ENCODE measurements around the gene GINS3.

Gene GINS3

GRCh38 chr16:58419241-58419990 lies 27.1 kb downstream of the GINS3 start:
- Histone ChIP-seq H3K4me1 (ENCODE audit: control insufficient read depth, insufficient read depth, low read length) (peaks cover 2% of the 10 kb centered on the region; the same call in 1 of the 2 replicates), H3K4me3 (ENCODE audit: low read depth, low read length) (no peak overlapping the region), H3K9me3 (ENCODE audit: control insufficient read depth, insufficient read depth, low read depth, low read length) (no peaks in the 10 kb centered on the region), H3K36me3 (ENCODE audit: control insufficient read depth in 2 of 2, insufficient read depth in 1 of 2, low read length in 2 of 2) (no peaks in the 10 kb centered on the region), H3K27ac (ENCODE audit: extremely low read depth, low read depth, low read length) (no peak overlapping the region)
- ChIA-PET CTCF (interaction anchor here (1.1 kb wide), 1 partner anchor 76 kb away, joined by 4 read pairs; no protein-coding TSS in a partner anchor), POLR2A (interaction anchor here (1.1 kb wide), 1 partner anchor 27 kb away, joined by 3 read pairs; the partner anchor contains the start of gene GINS3)
- TF ChIP-seq ZNF514 (tag by site-specific recombination; IDR thresholded peaks at IDR 0.05) (no peak), ZNF76 (tag by site-specific recombination; IDR thresholded peaks at IDR 0.05; ENCODE audit: borderline replicate concordance, low read depth) (no peak), ZNF513 (tag by site-specific recombination; IDR thresholded peaks at IDR 0.05) (no peak), ZNF580 (tag by site-specific recombination; IDR thresholded peaks at IDR 0.05) (no peak), ZBTB26 (tag by site-specific recombination; optimal IDR thresholded peaks at IDR 0.05) (no peak), ZNF114 (tag by site-specific recombination; IDR thresholded peaks at IDR 0.05) (no peak), ZNF548 (tag by site-specific recombination; IDR thresholded peaks at IDR 0.05) (no peak), AEBP2 (tag by site-specific recombination; IDR thresholded peaks at IDR 0.05; ENCODE audit: borderline replicate concordance) (no peak), PRDM4 (tag by site-specific recombination; IDR thresholded peaks at IDR 0.05) (no peak), ZNF155 (tag by site-specific recombination; IDR thresholded peaks at IDR 0.05) (no peak), ZNF704 (tag by site-specific recombination; IDR thresholded peaks at IDR 0.05) (no peak)

- H3K27ac ChIP-seq (ENCODE audit: extremely low read depth, low read depth, low read length) = no peak overlapping the region
- CTCF ChIA-PET = no interaction called here
- POLR2A ChIA-PET = no interaction called here
- no peaks in the 10 kb centered on the region for H3K9me3 ChIP-seq (ENCODE audit: control insufficient read depth, insufficient read depth, low read depth, low read length)
- H3K4me3 ChIP-seq (ENCODE audit: low read depth, low read length) = no peak overlapping the region
- TF ChIP-seq SALL2 (tag by site-specific recombination; IDR thresholded peaks at IDR 0.05; ENCODE audit: borderline replicate concordance) = no peak
- no peak for TF ChIP-seq ZSCAN23 (tag by site-specific recombination; IDR thresholded peaks at IDR 0.05)
- TF ChIP-seq ZFHX2 (tag by site-specific recombination; conservative IDR thresholded peaks at IDR 0.05) = peak; percentile 68
- TF ChIP-seq EGR2 (tag by site-specific recombination; IDR thresholded peaks at IDR 0.05; ENCODE audit: low read depth) = peak; percentile 78
- no peaks in the 10 kb centered on the region; the same call in 1 of the 2 replicates for H3K4me1 ChIP-seq (ENCODE audit: control insufficient read depth, insufficient read depth, low read length)
- no peaks in the 10 kb centered on the region for H3K36me3 ChIP-seq (ENCODE audit: control insufficient read depth in 2 of 2, insufficient read depth in 1 of 2, low read length in 2 of 2)
Observed at GRCh38 chr16:58421059-58421458, 28.8 kb downstream of the GINS3 start.

Data from HEK293 (cell line).